Measurements from ENCODE around the gene BCAS1.

GRCh38 chr20:53911301-53911700 lies 159.1 kb downstream of the BCAS1 start:
- TF ChIP-seq CTCF (IDR thresholded peaks at IDR 0.05) (no peak), POLR2AphosphoS5 (IDR thresholded peaks at IDR 0.05; ENCODE audit: low read depth, low read length) (no peak), SIN3A (IDR thresholded peaks at IDR 0.05; ENCODE audit: borderline replicate concordance, insufficient read depth, low read depth, low read length) (no peak)

Measured in Panc1 (cell line).